SHP77 (cell line): Measurements from ENCODE around the gene CASZ1.
A peak's percentile ranks its signal among the peaks of the same experiment; 100 is the strongest.

Experiments used
- DNase-seq, 2 experiments: peaks; one replicate each; lab custom pipeline; 2025; lab: John Stamatoyannopoulos, UW

CASZ1 gene, protein sequence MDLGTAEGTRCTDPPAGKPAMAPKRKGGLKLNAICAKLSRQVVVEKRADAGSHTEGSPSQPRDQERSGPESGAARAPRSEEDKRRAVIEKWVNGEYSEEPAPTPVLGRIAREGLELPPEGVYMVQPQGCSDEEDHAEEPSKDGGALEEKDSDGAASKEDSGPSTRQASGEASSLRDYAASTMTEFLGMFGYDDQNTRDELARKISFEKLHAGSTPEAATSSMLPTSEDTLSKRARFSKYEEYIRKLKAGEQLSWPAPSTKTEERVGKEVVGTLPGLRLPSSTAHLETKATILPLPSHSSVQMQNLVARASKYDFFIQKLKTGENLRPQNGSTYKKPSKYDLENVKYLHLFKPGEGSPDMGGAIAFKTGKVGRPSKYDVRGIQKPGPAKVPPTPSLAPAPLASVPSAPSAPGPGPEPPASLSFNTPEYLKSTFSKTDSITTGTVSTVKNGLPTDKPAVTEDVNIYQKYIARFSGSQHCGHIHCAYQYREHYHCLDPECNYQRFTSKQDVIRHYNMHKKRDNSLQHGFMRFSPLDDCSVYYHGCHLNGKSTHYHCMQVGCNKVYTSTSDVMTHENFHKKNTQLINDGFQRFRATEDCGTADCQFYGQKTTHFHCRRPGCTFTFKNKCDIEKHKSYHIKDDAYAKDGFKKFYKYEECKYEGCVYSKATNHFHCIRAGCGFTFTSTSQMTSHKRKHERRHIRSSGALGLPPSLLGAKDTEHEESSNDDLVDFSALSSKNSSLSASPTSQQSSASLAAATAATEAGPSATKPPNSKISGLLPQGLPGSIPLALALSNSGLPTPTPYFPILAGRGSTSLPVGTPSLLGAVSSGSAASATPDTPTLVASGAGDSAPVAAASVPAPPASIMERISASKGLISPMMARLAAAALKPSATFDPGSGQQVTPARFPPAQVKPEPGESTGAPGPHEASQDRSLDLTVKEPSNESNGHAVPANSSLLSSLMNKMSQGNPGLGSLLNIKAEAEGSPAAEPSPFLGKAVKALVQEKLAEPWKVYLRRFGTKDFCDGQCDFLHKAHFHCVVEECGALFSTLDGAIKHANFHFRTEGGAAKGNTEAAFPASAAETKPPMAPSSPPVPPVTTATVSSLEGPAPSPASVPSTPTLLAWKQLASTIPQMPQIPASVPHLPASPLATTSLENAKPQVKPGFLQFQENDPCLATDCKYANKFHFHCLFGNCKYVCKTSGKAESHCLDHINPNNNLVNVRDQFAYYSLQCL (N-terminal part only)

GRCh38 chr1:10796029-10796944 lies at the start of gene CASZ1:
CASZ1 (minus strand) TSS chr1:10796646; CDS start chr1:10693889, 102,757 bp downstream.
- DNase-seq, result peak; percentile 78 to 82

GRCh38 chr1:10843697-10844096 lies 47.3 kb upstream of the CASZ1 start:
- no peak for DNase-seq

GRCh38 chr1:10841118-10841517 lies 44.7 kb upstream of the CASZ1 start:
- peak; percentile 47 to 62 for DNase-seq

DNA sequence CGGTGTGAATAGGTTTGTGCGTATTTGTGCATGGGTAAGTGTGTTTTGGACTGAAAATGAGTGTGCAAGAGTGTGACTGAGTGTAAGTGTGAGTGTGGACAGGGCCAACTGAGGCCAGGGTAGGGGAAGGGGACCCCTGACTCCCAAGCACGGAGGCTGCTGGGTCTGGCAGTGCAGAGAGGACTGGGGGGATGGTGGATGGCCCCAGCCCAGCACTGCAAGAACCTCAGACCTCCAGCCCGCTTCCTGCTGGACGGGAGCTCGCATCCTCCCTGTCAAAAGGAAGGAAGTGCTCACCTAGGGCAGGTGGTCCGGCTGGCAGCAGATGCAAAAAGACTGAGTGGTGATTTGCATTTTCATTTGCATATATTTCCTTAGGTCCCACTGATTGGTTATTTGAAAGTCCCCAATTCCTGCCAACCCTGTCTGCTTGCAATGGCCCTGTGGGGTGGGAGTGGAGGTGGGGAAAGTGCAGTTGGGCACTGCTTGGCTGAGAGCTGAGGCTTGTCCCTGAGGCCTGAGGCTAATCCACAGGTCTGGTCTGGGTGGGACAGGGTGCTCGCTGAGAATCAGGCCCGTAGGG lies 42.8 kb upstream of the CASZ1 start:
- no peak for DNase-seq

DNA sequence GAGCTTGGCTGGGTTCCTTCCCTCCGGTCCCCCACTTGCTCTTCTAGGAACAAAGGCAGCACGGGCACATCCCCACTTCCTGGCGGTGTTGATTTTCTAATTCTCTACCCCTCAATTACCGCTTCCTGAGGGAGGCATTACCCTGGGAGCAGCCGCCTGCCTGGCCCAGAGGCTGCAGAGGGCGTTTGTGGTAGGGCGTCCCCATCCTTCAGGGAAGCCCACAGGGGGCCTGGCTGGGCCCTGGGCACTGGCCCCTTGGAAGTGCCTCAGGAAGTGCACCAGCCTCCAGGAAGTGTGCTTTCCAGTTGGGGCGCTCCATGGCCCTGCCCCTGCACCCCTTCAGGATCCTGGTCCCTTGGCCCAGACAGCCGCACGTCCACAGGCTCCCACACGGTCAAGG lies 42.1 kb upstream of the CASZ1 start:
- no peak for DNase-seq

- no peak for DNase-seq
Measured at GRCh38 chr1:10836726-10837125, 40.3 kb upstream of the CASZ1 start.

DNA sequence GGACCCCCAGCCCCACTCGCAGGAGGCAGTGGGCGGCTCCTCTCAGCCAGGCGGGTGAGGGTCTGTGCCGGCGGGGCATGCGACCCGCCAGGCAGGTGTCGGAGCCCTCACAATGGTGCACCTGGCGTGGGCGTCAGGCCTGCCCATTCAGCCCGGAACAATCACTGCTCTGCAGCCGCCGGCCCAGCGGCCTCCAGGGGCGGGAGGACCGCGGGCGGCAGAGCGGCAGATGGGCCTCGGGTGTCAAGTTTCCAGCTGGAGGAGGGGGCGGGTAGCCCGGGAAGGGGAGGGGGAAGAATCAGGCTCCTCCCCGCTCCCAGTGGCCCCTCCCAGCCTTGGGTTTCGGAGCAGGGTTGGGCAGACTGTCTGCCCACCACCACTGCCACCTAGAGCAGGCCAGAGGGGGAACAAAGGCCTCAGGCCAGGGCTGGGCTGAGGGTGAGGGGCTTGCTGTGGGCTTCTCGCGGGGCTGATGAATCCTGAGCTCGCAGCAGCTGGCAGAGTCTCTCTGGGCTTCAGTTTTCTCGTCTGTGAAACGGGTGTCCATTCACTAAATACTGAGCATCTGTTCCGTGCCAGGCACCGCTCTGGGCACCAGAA lies 39.5 kb upstream of the CASZ1 start:
- DNase-seq, result peak; percentile 86 to 89

DNA sequence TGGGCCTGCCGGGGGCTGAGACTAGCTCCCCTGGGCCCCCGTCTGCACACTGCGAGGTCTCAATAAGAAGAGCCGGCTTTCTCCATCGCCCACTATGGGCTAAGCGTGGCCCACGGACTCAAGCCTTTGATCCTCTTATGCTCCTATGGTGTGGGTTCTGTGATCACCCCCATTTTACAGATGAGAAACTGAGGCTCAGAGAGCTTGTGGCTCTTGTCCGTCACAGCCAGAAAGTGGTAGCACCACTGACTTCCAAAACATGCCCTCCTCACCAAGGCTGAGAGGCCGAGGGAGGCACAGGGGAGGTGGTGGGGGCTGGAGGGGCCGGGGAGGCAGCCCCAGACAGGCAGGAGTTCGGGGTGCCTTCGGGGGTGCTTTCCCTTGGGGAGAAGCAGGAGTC lies 39.0 kb upstream of the CASZ1 start:
- no peak for DNase-seq

DNA sequence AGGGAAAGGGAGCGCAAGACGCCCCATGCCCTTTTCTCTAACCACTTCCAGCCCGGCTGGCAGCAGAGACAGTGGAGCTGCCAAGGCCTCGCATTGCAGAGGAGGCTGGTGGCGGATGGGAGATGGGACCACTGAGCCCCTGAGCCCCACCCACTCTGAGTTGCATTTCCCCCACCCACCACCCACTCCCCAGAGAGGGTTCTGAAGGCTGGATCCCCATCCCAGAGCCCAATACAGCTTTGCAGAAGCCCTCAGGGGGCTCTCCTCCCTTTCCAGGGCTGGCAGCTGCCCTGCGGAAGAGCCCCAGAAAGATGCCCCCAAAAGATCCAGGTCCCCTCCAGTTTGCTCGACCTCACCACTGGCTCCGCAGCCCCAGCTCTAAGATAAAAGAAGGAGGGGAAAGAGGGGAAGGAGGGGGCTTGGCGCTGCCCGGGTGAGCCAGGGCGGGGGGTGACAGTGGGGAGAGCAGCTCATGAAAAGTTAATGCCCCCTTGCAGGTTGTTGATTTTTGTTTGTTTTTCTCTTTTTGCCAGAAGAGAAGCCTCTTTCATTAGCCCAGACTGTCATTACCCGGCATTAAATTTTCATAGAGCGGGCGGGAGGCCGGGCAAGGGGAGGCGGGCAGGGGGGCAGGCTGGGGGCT lies 38.4 kb upstream of the CASZ1 start:
- no peak for DNase-seq

- DNase-seq, result no peak
Measured at GRCh38 chr1:10833630-10834557, 37.4 kb upstream of the CASZ1 start.

DNA sequence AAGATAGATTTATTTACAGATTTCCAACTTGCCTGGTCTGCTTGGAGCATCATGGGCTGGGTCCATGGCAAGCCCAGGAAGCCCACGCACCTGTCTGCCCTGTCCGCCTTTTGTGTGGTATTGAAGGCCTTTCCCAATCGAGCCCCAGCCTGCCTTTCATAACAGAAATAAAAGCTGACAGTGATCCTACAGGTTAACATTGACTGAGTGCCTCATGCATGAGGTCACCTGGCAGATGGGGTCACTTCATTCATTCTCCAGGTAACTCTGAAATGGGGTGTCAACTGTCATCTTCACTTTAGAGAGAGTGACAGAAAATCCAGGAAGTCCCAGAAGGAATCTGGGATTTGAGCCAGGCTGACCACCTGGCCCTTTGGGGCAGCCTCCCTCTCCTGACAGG lies 36.3 kb upstream of the CASZ1 start:
- DNase-seq, result no peak

- DNase-seq, result no peak
Measured at GRCh38 chr1:10830961-10831668, 34.7 kb upstream of the CASZ1 start.

DNA sequence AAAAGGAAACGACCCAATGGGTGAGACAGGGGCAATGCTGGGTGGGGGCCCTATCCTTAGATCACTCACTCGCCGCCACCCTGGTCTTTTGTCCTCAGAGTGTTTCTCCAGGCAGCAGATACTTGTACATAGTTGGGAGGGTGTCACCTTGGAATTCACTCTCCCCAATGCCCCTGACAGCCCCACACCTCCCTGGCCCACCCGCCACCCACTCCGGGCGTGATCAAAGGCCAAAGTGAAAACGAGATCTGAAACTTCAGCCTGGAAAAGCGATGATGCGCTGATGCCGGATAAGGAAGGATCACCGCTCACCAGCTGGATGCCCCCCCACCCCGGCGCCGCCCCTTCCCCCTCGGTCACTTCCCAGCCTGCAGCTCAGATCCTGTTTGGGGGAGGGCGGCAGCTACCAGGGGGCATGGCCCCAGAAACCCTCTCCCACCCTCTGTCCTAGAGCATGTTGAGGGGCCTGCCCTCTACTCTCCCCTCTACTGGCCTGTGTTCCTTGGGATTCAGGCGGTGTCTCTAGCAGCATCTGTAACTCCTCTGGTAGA lies 33.6 kb upstream of the CASZ1 start:
- DNase-seq, result no peak

GRCh38 chr1:10829067-10829818 lies 32.8 kb upstream of the CASZ1 start:
- no peak for DNase-seq

GRCh38 chr1:10827377-10828333 lies 31.2 kb upstream of the CASZ1 start:
- DNase-seq, result no peak

DNA sequence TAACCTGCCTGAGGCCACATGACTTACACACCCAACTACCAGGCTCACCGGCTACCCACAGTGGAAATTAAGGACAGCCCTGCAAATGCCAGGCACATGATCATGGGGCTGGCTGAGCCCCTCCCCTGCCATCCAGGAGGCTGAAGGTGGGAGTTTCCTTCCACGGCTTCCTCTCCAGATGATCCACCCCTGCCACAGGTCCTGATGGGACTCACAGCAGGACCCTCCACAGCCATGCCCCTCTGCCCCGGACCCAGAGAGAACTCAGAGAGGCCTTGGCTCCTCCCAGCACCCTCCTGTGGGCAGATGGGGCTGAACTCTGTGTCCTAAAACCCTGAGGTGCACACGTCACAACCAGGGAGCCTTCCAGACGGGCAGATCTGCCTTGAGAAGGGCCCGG lies 29.1 kb upstream of the CASZ1 start:
- no peak for DNase-seq
